DND-41 (cell line): ENCODE measurements around the gene SERGEF.

Source experiments
- ATAC-seq: fragments of 200-7000 bp; cut with Tn5 transposase; 3 replicates; pipeline ENCODE4 v1.9.1; 2021; ENCODE audit warnings: low read depth; ENCODE audit not compliant: insufficient read depth
- DNase-seq: peaks from one replicate; pipeline ENCODE4 v3.0.0-alpha.2; 2020
- H2AFZ ChIP-seq: 2 replicates; pipeline ENCODE4 v1.6.0; 2012; ENCODE audit warnings: low read depth, low read length
- H3K27ac ChIP-seq: 2 replicates; pipeline ENCODE4 v1.5.1; 2012; ENCODE audit warnings: low read length, inconsistent platforms
- H3K27me3 ChIP-seq: fragments of 200-600 bp; sonication (generic); 2 replicates; pipeline ENCODE4 v1.6.0; 2012; ENCODE audit warnings: low read length, mild to moderate bottlenecking, inconsistent platforms; ENCODE audit not compliant: insufficient read depth, poor library complexity
- H3K36me3 ChIP-seq: 2 replicates; pipeline ENCODE4 v1.5.1; 2012; ENCODE audit warnings: low read length, inconsistent platforms; ENCODE audit not compliant: insufficient read depth
- H3K4me1 ChIP-seq: 2 replicates; pipeline ENCODE4 v1.5.1; 2012; ENCODE audit warnings: mild to moderate bottlenecking, low read length; ENCODE audit not compliant: insufficient read depth
- H3K4me2 ChIP-seq: 2 replicates; pipeline ENCODE4 v1.6.0; 2012; ENCODE audit warnings: mild to moderate bottlenecking, moderate library complexity, low read length, inconsistent platforms; ENCODE audit not compliant: insufficient read depth
- H3K4me3 ChIP-seq, 2 experiments: fragments of 200-600 bp in 1 of 2; shearing (Covaris generic) in 1 of 2; 2 replicates each; pipeline ENCODE4 v1.5.1; 2012 to 2016; ENCODE audit warnings: inconsistent platforms in 2 of 2, low read length in 2 of 2, mild to moderate bottlenecking in 2 of 2, low read depth in 1 of 2, moderate library complexity in 1 of 2
- H3K79me2 ChIP-seq: 2 replicates; pipeline ENCODE4 v1.6.0; 2012; ENCODE audit warnings: low read length, inconsistent platforms; ENCODE audit not compliant: insufficient read depth
- H3K9ac ChIP-seq: 2 replicates; pipeline ENCODE4 v1.6.0; 2012; ENCODE audit warnings: low read depth, mild to moderate bottlenecking, inconsistent platforms, low read length, moderate library complexity
- H3K9me3 ChIP-seq: 2 replicates; pipeline ENCODE4 v1.5.1; 2012; ENCODE audit warnings: low read length, moderate library complexity, mild to moderate bottlenecking, inconsistent platforms; ENCODE audit not compliant: insufficient read depth, severe bottlenecking
- H4K20me1 ChIP-seq: 2 replicates; pipeline ENCODE4 v1.6.0; 2012; ENCODE audit warnings: low read length; ENCODE audit not compliant: insufficient read depth
- CTCF ChIP-seq: IDR thresholded peaks from 2 replicates; pipeline ENCODE4 v1.5.1; 2012; ENCODE audit warnings: borderline replicate concordance, low read length, moderate library complexity, mild to moderate bottlenecking; ENCODE audit not compliant: poor library complexity, severe bottlenecking; ENCODE audit errors: extremely low read depth
- EZH2 ChIP-seq: IDR thresholded peaks from 3 replicates; pipeline ENCODE4 v1.6.1; 2012; ENCODE audit warnings: borderline replicate concordance, low read depth, mild to moderate bottlenecking, moderate library complexity, low read length, inconsistent platforms; ENCODE audit not compliant: severe bottlenecking

The SERGEF gene

GRCh38 chr11:17807034-17807433, 205.8 kb downstream of the SERGEF start:
- H3K36me3 ChIP-seq, result no peaks in the 10 kb centered on the region
- ATAC-seq (no peak), DNase-seq (no peak)
- no peaks in the 10 kb centered on the region for H3K9me3 ChIP-seq
- no peaks in the 10 kb centered on the region for H3K27me3 ChIP-seq
- H2AFZ ChIP-seq, result no peak overlapping the region
- H3K4me3 ChIP-seq, result no peak overlapping the region
- H3K9ac ChIP-seq, result no peak overlapping the region
- H3K4me1 ChIP-seq, result no peaks in the 10 kb centered on the region
- no peaks in the 10 kb centered on the region for H4K20me1 ChIP-seq
- TF ChIP-seq EZH2, result no peak
- no peak for TF ChIP-seq CTCF
- H3K79me2 ChIP-seq, result no peaks in the 10 kb centered on the region
- H3K4me2 ChIP-seq, result no peak overlapping the region
- no peak overlapping the region for H3K27ac ChIP-seq

- TF ChIP-seq EZH2 (no peak), CTCF (no peak)
- DNase-seq (no peak), ATAC-seq (no peak)
- Histone ChIP-seq H3K36me3 (no peaks in the 10 kb centered on the region), H3K9ac (no peak overlapping the region), H3K4me3 (no peak overlapping the region), H3K79me2 (no peaks in the 10 kb centered on the region), H3K4me1 (no peaks in the 10 kb centered on the region), H3K27me3 (no peaks in the 10 kb centered on the region), H3K4me2 (no peak overlapping the region), H3K27ac (no peak overlapping the region), H2AFZ (no peak overlapping the region), H4K20me1 (no peaks in the 10 kb centered on the region), H3K9me3 (no peaks in the 10 kb centered on the region)
Measured at GRCh38 chr11:17805873-17806272, 207.0 kb downstream of the SERGEF start.

GRCh38 chr11:17805043-17805442, 207.8 kb downstream of the SERGEF start:
- ATAC-seq (no peak), DNase-seq (no peak)
- H3K4me1 ChIP-seq, result no peaks in the 10 kb centered on the region
- H3K79me2 ChIP-seq, result no peaks in the 10 kb centered on the region
- H2AFZ ChIP-seq, result no peak overlapping the region
- TF ChIP-seq CTCF, result no peak
- TF ChIP-seq EZH2, result no peak
- no peak overlapping the region for H3K4me3 ChIP-seq
- no peaks in the 10 kb centered on the region for H3K27me3 ChIP-seq
- H3K4me2 ChIP-seq, result no peak overlapping the region
- H3K36me3 ChIP-seq, result no peaks in the 10 kb centered on the region
- H3K9ac ChIP-seq, result no peak overlapping the region
- no peaks in the 10 kb centered on the region for H3K9me3 ChIP-seq
- H3K27ac ChIP-seq, result no peak overlapping the region
- no peaks in the 10 kb centered on the region for H4K20me1 ChIP-seq

GRCh38 chr11:17803754-17804334, 209.0 kb downstream of the SERGEF start:
- Histone ChIP-seq H3K9ac (no peak overlapping the region), H3K4me1 (no peaks in the 10 kb centered on the region), H3K79me2 (no peaks in the 10 kb centered on the region), H3K4me2 (no peak overlapping the region), H3K27me3 (no peaks in the 10 kb centered on the region), H3K4me3 (no peak overlapping the region), H3K9me3 (no peaks in the 10 kb centered on the region), H3K27ac (no peak overlapping the region), H3K36me3 (no peaks in the 10 kb centered on the region), H4K20me1 (no peaks in the 10 kb centered on the region), H2AFZ (no peak overlapping the region)
- TF ChIP-seq CTCF (no peak), EZH2 (no peak)
- ATAC-seq (no peak), DNase-seq (no peak)
